Embryonic facial prominence (tissue), 1 donor: ENCODE measurements around the gene NQO2.
"Not testable (repeated sequence)": the region's sequence is repeated elsewhere in the genome, so short reads cannot be mapped to it uniquely, and the experiment has no call there.

ENCODE experiments used
- DNase-seq: peaks from one replicate; pipeline ENCODE4 v3.0.0-alpha.2; 2016; ENCODE audit errors: extremely low spot score

Gene NQO2

GRCh38 chr6:3037638-3038365 lies 38.1 kb downstream of the NQO2 start:
- DNase-seq = no peak

GRCh38 chr6:3039384-3039783 lies 39.7 kb downstream of the NQO2 start:
- DNase-seq = no peak

GRCh38 chr6:3041147-3041546 lies 41.5 kb downstream of the NQO2 start:
- DNase-seq = no peak

GRCh38 chr6:3041606-3042005 lies 41.9 kb downstream of the NQO2 start:
- no peak for DNase-seq

- no peak for DNase-seq
These were observed 45.7 kb downstream of the NQO2 start for GRCh38 chr6:3045369-3045768.

- no peak for DNase-seq
These were observed 46.1 kb downstream of the NQO2 start for GRCh38 chr6:3045777-3046176.

- DNase-seq = no peak
These were observed 46.6 kb downstream of the NQO2 start for GRCh38 chr6:3046295-3046694.

- DNase-seq = not testable (repeated sequence)
These were observed 48.3 kb downstream of the NQO2 start for GRCh38 chr6:3048009-3048408.

- no peak for DNase-seq
These were observed 53.0 kb downstream of the NQO2 start for GRCh38 chr6:3052481-3053230.

- no peak for DNase-seq
These were observed 53.5 kb downstream of the NQO2 start for GRCh38 chr6:3053231-3053508.

GRCh38 chr6:3054229-3055157 lies 54.8 kb downstream of the NQO2 start:
- DNase-seq = not testable (repeated sequence)

- not testable (repeated sequence) for DNase-seq
These were observed 55.4 kb downstream of the NQO2 start for GRCh38 chr6:3055158-3055499.

GRCh38 chr6:3057063-3057770 lies 57.5 kb downstream of the NQO2 start:
- no peak for DNase-seq

GRCh38 chr6:3058957-3059356 lies 59.3 kb downstream of the NQO2 start:
- DNase-seq = no peak

GRCh38 chr6:3060092-3060491 lies 60.4 kb downstream of the NQO2 start:
- not testable (repeated sequence) for DNase-seq

- DNase-seq = no peak
These were observed 61.8 kb downstream of the NQO2 start for GRCh38 chr6:3061501-3061941.

GRCh38 chr6:3063340-3063732 lies 63.6 kb downstream of the NQO2 start:
- not testable (repeated sequence) for DNase-seq

- DNase-seq = peak; percentile 79
These were observed 64.3 kb downstream of the NQO2 start for GRCh38 chr6:3063733-3064700.

- peak; percentile 72 for DNase-seq
These were observed 68.9 kb downstream of the NQO2 start, which contains the start of gene RIPK1 for GRCh38 chr6:3068329-3069214. TSS of gene RIPK1 (plus strand) at chr6:3068494. CDS start at chr6:3076824, 8,330 bp downstream.
